HEK293T (cell line): ENCODE results near the gene OCEL1.

Experiments used
- ARNT ChIP-seq: fragments of 450-650 bp; IDR thresholded peaks from 2 replicates; pipeline ENCODE4 v1.6.1; 2017; ENCODE audit warnings: mild to moderate bottlenecking
- BHLHE40 ChIP-seq: fragments of 450-650 bp; IDR thresholded peaks from 2 replicates; pipeline ENCODE4 v1.6.1; 2016; ENCODE audit warnings: mild to moderate bottlenecking, moderate library complexity, borderline replicate concordance
- CTBP1 ChIP-seq: fragments of 450-650 bp; IDR thresholded peaks from 2 replicates; pipeline ENCODE4 v1.6.1; 2016; ENCODE audit warnings: borderline replicate concordance
- FOXK2 ChIP-seq: fragments of 450-650 bp; IDR thresholded peaks from 2 replicates; pipeline ENCODE4 v1.6.1; 2016; ENCODE audit warnings: mild to moderate bottlenecking
- FOXM1 ChIP-seq: fragments of 450-650 bp; IDR thresholded peaks from 2 replicates; pipeline ENCODE4 v1.6.1; 2017; ENCODE audit warnings: mild to moderate bottlenecking, borderline replicate concordance
- LEF1 ChIP-seq: fragments of 450-650 bp; IDR thresholded peaks from 2 replicates; pipeline ENCODE4 v1.6.1; 2017; ENCODE audit warnings: mild to moderate bottlenecking, borderline replicate concordance
- SP1 ChIP-seq: fragments of 450-650 bp; IDR thresholded peaks from 2 replicates; pipeline ENCODE4 v1.6.1; 2017
- SUZ12 ChIP-seq: fragments of 450-650 bp; IDR thresholded peaks from 2 replicates; pipeline ENCODE4 v1.6.1; 2016; ENCODE audit warnings: mild to moderate bottlenecking
- TARDBP ChIP-seq: fragments of 450-650 bp; IDR thresholded peaks from 2 replicates; pipeline ENCODE4 v1.6.1; 2016
- ZNF384 ChIP-seq: fragments of 450-650 bp; IDR thresholded peaks from 2 replicates; pipeline ENCODE4 v1.6.1; 2016
- TF ChIP-seq, protein P1 (sequence below): fragments of 450-650 bp; IDR thresholded peaks from 2 replicates; pipeline ENCODE4 v1.6.1; 2016

DNA sequence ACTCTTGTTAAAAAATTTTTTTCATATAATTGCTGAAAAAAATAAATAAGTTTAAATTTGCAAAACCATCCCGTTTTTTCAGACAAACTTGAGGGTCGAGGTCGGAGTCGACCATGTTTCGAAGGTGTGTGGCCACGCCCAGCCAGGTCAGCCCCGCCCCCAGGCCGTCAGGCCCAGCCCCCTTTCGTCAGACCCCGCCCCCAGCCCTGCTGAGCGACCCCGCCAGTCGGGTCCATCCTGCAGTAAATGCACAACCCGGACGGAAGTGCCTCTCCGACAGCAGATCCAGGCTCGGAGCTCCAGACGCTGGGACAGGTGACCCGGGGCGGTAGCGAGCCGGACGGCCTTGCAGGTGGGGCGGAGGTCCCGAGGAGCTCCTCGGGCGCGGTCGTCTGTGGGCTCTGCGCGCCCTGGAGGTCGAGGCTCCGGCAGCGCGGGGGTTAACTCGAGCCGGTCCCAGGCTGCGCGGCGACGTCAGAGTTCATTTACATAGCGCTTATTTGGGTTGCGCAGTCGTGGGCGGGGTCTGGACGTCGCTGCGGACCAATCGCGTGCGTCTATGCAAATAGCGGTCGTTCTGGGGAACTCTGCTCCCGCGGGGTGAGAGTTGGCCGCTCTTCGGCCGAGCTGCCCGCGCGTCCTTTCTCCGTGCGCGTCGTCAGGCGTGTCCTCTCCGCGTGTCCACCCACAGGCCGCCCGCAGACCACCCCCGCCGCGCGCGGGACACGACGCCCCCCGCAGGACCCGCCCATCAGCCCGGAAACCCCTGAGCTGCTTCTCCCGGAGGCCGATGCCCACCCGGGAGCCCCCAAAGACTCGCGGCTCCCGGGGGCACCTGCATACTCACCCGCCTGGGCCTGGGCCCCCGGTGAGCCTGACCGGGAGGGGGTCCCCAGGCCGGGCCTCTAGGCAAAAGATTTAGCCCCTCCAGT is at the start of gene OCEL1:
- TF ChIP-seq FOXM1 (no peak), ARNT (no peak), FOXK2 (no peak), TARDBP (no peak), BHLHE40 (no peak), LEF1 (no peak), SUZ12 (no peak), SP1 (no peak), ZNF384 (no peak), CTBP1 (no peak)
- TF ChIP-seq, protein P1, sequence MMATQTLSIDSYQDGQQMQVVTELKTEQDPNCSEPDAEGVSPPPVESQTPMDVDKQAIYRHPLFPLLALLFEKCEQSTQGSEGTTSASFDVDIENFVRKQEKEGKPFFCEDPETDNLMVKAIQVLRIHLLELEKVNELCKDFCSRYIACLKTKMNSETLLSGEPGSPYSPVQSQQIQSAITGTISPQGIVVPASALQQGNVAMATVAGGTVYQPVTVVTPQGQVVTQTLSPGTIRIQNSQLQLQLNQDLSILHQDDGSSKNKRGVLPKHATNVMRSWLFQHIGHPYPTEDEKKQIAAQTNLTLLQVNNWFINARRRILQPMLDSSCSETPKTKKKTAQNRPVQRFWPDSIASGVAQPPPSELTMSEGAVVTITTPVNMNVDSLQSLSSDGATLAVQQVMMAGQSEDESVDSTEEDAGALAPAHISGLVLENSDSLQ, result no peak
